LHCN-M2 (cell line): ENCODE measurements around the gene ARHGEF17. TPM values are rescaled to one million over a fixed set of nuclear protein-coding genes. Genes with fewer than 3 reads are reported as not detected.

ENCODE experiments used
- DNase-seq: peaks from one replicate; pipeline ENCODE4 v3.0.0-alpha.2; 2012; ENCODE audit warnings: low read depth
- total RNA-seq: library from RNA; depleted of rRNA; stranded (reverse); fragments of >200 nt; gene quantifications from 2 replicates; pipeline ENCODE4 v1.2.3, GENCODE V29; 2014

Gene ARHGEF17
- total RNA-seq, 1 experiment from 2014 or later: 13.8 TPM

- peak; percentile 63 for DNase-seq
These were observed 43.0 kb downstream of the ARHGEF17 start for GRCh38 chr11:73350908-73351636.

DNA sequence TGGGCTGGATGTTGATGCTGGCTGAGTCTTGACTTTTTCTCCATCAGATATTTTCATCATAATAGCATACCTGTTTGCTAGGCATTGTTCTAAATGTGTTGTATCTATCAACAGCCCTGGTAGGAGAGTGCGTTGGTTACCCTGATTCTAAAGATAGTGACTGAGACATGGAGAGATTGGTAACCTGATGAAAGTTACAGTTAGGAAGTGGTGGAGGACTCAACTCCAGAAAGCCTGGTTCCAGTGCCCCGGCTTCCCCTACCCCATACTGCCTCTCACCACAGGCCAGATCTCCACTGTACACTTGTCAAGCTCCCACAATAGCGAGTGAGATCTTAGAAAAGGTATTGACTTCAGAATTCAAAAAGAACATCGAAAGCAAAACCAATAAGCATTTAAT lies 45.3 kb downstream of the ARHGEF17 start:
- DNase-seq: no peak

GRCh38 chr11:73355109-73355508 lies 47.0 kb downstream of the ARHGEF17 start:
- no peak for DNase-seq

DNA sequence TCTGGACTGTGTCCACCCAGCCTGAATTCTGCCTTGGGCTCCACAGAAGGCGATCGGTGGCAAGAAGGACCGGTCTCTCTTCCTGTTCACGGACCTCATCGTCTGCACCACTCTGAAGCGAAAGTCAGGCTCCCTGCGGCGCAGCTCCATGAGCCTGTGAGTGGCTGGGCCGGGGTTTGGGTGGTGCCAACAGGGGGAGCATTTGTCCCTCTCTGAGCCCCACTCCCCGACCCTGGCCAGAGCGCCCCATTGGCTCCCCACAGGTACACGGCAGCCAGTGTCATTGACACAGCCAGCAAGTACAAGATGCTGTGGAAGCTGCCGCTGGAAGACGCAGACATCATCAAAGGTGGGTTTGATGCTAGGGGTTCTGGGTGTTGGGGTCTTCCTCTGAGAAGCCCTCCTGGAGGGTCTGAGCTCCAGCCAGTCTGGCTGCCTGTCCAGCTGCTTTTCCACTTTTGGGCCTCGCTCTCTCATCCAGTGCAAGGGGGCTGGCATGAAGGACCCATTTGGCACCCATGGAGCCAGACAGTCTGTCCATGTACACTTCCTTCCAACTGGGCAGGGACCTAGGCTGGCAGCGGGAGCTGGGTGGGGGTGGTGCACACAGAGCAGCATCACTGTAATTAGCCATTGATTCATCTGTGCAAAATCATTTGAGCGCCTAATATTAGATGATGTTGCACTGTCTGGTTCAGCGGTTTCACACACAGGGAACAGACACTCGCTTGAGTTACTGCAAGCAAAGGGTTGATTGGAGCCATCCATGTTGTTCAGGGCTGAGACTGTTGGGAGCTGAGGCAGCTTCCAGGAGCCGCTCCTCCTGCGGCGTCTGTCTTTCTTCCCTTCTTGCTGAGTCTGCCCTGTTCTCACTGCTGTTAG lies 49.1 kb downstream of the ARHGEF17 start:
- DNase-seq: no peak

GRCh38 chr11:73358071-73358470 lies 50.0 kb downstream of the ARHGEF17 start:
- DNase-seq: no peak

DNA sequence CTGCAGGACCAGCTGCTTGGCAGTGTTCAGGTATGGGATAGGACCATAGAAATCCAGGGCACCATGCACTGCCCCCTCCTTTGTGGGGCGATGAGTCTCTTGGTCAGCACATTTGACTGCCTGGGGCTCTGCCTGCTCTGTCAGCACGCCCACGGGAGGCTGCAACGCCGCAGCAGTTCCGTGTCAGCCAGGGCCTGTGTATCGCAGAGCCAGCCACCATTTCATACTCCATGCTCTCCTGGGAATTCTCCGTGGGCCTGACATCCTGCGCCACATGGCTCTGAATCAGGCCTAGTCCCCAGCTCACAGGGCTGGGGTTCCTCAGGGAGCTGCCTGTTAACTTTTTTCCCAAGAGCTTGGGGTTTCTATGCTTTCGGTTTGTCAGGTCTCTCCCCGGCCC lies 51.3 kb downstream of the ARHGEF17 start:
- peak; percentile 66 for DNase-seq

GRCh38 chr11:73359930-73360742 lies 52.1 kb downstream of the ARHGEF17 start:
- peak; percentile 49 for DNase-seq

DNA sequence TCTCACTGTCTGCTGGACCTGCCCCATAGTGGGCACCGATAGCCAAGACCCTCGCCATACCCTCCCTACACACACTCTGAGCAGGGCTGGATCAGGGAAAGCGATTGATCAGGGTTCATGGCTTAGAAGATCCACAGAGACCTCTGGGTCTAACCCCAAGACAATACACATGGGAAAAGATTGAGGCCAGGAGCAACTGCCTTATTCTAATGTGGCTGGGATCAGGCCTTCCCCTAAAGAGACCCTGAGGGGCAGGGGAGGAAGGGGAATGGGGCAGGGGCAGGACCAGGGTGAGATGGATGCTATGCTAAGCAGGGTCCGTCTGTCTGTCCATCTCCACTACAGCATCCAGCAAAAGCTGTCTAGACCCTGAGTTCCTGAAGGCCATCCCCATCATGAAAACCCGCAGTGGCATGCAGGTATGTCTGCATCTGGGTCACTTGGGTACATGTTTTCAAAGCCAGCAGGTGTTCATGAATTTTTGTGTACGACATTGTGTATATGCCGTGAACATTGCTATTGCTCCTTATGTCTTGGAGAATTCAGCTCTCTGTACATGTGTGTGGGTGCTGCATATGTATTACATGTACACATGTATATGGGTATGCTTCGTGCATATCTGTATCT lies 52.8 kb downstream of the ARHGEF17 start:
- no peak for DNase-seq

DNA sequence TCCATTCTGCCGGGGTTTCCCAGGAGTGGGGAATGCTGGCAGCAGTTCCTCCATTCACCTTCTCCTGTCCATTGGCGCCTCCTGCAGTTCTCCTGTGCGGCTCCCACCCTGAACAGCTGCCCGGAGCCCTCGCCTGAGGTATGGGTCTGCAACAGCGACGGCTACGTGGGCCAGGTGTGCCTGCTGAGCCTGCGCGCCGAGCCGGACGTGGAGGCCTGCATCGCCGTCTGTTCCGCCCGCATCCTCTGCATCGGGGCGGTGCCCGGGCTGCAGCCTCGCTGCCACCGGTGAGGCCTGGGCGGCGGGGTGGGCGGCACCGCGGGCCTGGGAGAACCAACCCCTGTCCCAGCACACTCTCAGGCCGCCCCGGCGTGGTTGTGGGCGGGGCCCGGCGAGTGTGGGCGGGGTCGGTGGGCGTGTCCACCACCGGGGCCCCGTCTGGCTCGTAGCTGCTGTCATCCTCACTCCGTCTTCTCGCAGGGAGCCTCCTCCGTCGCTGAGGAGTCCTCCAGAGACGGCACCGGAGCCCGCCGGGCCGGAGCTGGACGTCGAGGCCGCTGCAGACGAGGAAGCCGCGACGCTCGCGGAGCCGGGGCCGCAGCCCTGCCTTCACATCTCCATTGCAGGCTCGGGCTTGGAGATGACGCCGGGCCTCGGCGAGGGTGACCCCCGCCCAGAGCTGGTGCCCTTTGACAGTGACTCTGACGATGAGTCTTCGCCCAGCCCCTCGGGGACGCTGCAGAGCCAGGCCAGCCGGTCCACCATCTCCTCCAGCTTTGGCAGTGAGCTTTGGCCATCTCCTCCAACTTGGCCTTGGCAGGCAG lies 54.1 kb downstream of the ARHGEF17 start:
- DNase-seq: no peak

DNA sequence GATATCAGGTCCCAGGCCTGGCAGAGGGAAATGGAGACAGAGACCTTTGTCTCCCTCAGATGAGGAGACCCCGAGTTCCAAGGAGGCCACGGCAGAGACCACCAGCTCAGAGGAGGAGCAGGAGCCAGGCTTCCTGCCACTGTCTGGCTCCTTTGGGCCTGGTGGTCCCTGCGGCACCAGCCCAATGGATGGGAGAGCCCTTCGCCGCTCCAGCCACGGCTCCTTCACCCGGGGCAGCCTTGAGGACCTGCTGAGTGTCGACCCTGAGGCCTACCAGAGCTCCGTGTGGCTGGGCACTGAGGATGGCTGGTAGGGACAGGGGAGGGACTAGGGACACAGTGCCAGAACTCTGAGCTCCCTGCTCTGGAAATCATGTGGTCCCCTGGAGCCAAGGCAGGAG lies 55.1 kb downstream of the ARHGEF17 start:
- no peak for DNase-seq

DNA sequence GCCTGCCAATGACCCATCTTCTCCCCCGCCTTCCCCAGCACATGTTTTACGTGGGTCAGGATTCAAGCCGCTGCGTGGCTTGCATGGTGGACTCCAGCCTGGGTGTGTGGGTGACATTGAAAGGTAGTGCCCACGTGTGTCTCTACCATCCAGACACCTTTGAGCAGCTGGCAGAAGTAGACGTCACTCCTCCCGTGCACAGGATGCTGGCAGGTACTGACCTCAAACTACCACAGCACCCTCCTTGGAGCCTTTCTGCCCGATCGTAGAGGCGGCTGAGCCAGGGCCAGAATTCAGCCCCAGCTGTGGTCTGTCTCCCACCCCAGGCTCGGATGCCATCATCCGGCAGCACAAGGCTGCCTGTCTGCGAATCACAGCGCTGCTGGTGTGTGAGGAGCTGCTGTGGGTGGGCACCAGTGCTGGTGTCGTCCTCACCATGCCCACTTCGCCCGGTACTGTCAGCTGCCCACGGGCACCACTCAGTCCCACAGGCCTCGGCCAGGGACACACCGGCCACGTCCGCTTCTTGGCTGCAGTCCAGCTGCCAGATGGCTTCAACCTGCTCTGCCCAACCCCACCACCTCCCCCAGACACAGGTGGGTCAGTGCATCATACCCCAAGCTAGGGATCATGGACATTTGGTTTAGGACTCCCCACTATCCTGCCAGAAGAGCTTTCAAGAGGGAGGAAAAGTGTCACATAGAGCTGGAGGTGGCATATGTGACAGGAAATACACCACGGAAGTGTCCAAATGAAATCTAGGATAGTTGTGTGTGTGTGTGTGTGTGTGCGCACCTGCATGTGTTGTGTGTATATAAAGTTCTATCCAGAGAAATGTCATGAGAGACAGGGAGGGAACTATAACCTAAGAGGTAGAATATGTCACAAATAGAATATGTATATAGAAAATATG lies 57.5 kb downstream of the ARHGEF17 start:
- no peak for DNase-seq

DNA sequence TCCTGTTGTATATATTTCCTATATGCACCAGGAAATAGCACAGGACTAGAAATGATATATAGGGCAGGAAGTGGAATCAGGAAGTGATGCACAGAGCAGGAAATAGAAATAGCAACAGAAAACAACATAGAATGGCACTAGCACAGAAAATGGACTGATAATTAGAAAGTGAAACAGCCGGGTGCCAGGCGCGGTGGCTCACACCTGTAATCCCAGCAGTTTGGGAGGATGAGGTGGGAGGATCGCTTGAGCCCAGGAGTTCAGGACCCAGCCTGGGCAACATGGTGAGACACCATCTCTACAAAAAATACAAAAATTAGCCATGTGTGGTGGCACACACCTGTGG lies 58.2 kb downstream of the ARHGEF17 start:
- DNase-seq: no peak

DNA sequence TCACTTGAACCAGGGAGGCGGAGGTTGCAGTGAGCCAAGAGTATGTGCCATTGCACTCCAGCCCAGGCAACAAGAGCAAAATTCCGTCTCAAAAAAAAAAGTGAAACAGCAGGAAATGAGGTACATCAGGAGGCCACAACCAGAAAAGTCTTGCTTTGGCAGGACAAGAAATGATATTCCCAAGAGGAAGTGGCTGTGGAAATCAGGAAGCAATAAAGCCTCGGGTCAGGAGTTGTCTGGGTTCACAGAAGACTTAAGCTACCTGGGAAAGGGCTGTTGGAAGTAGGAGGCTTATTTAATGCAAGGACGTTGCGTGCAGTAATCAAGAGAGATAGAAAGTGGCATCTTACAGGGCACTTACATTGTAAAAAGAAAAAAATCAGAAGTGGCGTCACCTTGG lies 58.9 kb downstream of the ARHGEF17 start:
- DNase-seq: no peak

DNA sequence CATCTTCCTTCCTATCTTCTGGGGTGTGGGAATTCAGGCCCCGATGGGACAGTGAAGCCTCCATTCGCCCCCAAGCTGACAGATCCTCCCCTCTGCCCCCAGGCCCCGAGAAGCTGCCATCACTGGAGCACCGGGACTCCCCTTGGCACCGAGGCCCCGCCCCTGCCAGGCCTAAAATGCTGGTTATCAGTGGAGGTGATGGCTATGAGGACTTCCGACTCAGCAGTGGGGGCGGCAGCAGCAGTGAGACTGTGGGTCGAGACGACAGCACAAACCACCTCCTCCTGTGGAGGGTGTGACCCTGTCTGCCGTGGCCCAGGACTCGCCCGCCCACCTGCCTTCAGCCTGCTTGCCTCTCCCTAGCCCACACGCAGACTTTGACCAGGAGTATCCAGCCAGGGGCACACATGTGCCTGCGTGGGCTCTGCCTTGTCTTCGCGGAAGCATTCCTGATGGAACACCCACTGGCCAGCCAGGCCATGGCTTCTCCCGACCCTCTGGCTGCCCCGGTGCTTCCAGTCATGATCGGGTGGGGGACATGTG lies 59.5 kb downstream of the ARHGEF17 start:
- DNase-seq: no peak

DNA sequence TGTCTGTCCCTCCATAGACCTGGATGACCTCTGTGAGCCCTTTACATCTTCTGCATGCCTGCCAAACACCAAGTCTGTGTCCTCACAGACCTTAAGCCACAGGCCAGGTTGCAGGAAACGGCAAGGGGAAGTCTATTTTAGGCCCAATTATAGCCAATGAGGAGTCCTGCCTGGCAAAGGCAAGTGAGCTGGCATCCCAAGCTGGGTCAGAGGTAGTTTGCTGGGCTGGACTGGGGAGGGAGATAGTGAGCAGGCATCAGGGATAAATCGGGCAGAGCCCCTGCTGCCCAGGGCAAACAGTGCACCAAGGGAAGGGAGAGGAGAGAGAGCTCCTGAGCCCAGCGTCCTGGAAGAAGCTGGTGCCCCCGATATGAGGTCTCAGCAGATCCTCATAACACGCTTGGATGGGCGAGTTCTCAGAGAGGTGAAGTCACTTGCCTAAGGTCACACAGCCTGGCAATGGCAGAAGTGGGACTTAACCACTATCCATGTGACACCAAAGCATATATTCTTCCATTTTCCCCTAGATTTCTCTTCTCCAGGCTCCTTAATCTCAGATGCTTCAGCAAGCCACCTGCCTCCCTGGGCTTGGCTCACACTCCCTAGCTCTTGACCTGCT lies 64.4 kb downstream of the ARHGEF17 start:
- DNase-seq: peak; percentile 41

GRCh38 chr11:73374151-73374550 lies 66.1 kb downstream of the ARHGEF17 start:
- DNase-seq: no peak

- DNase-seq: no peak
These were observed 67.7 kb downstream of the ARHGEF17 start for GRCh38 chr11:73375830-73376159.

- DNase-seq: peak; percentile 87
These were observed 68.2 kb downstream of the ARHGEF17 start, which contains the start of gene RELT for GRCh38 chr11:73376160-73376802. Gene RELT (plus strand): TSS chr11:73376399. CDS start chr11:73389137, 12,738 bp downstream.
